ENCODE results near the gene ZBTB47. TPM values are rescaled to one million over a fixed set of nuclear protein-coding genes. Genes with fewer than 3 reads are reported as not detected.

Gene ZBTB47
- polyA plus RNA-seq, 1 experiment: 7.8 TPM

DNA sequence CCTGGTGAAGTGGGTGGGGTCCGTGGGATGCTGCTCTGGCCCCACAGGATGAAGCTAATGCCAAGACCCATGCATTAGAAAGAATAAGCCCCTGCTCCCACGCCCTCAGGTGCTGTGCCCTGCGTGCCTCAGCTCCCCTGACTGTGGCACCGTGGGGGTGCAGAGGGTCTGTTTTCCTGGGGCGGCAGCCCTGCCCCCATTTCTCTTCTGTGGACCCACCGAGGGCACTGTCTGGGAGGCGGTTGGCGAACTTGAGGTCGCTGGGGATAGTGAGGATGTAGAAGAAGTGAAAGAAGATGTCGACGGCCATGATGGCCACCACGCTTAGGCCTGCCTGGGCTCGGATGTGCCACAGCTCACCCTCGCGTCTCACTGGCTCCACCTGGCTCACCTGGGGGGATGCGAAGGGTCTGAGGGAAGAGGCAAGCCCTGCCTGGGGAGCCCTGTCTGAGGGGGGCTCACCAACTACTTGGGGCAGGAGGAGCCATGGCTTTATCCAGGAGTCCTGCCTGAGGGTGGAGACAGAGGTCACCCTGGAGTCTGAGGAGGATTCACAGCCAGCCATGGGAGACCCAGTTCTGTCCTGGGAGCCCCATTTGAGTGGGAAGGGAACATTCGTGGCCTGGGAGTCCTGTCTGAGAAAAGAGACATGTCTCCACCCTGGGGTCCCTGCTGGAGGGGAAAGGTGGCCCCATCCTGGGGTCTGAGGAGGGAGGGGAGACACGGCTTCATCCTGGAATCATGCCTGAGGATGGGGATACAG lies 44.0 kb downstream of the ZBTB47 start:
- no peak for DNase-seq (ENCODE audit: low read depth, low spot score)
- ChIA-PET CTCF (no interaction called here), POLR2A (no interaction called here)
- peaks cover 23% of the 10 kb centered on the region for H3K27me3 ChIP-seq (ENCODE audit: control insufficient read depth, insufficient read depth, low read length)
- H3K27ac ChIP-seq (ENCODE audit: low read depth, low read length): no peak overlapping the region
- TF ChIP-seq, protein P1, sequence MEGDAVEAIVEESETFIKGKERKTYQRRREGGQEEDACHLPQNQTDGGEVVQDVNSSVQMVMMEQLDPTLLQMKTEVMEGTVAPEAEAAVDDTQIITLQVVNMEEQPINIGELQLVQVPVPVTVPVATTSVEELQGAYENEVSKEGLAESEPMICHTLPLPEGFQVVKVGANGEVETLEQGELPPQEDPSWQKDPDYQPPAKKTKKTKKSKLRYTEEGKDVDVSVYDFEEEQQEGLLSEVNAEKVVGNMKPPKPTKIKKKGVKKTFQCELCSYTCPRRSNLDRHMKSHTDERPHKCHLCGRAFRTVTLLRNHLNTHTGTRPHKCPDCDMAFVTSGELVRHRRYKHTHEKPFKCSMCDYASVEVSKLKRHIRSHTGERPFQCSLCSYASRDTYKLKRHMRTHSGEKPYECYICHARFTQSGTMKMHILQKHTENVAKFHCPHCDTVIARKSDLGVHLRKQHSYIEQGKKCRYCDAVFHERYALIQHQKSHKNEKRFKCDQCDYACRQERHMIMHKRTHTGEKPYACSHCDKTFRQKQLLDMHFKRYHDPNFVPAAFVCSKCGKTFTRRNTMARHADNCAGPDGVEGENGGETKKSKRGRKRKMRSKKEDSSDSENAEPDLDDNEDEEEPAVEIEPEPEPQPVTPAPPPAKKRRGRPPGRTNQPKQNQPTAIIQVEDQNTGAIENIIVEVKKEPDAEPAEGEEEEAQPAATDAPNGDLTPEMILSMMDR (IDR thresholded peaks at IDR 0.05; ENCODE audit: low read depth, low read length): no peak
- no peaks in the 10 kb centered on the region for H3K9me3 ChIP-seq (ENCODE audit: control insufficient read depth, insufficient read depth, low read length)
- H3K4me3 ChIP-seq (ENCODE audit: low read depth, low read length): no peak overlapping the region

- POLR2A ChIA-PET: no interaction called here
- H3K27ac ChIP-seq (ENCODE audit: low read depth, low read length): no peak overlapping the region
- TF ChIP-seq, protein P1 (IDR thresholded peaks at IDR 0.05; ENCODE audit: low read depth, low read length): no peak
- no peak for DNase-seq (ENCODE audit: low read depth, low spot score)
- no peak overlapping the region for H3K4me3 ChIP-seq (ENCODE audit: low read depth, low read length)
- H3K9me3 ChIP-seq (ENCODE audit: control insufficient read depth, insufficient read depth, low read length): no peaks in the 10 kb centered on the region
- CTCF ChIA-PET: no interaction called here
- peaks cover 18% of the 10 kb centered on the region for H3K27me3 ChIP-seq (ENCODE audit: control insufficient read depth, insufficient read depth, low read length)
Observed at GRCh38 chr3:42698216-42698910, 44.9 kb downstream of the ZBTB47 start.

- no peak overlapping the region for H3K4me3 ChIP-seq (ENCODE audit: low read depth, low read length)
- ChIA-PET CTCF (no interaction called here), POLR2A (no interaction called here)
- H3K9me3 ChIP-seq (ENCODE audit: control insufficient read depth, insufficient read depth, low read length): no peaks in the 10 kb centered on the region
- H3K27ac ChIP-seq (ENCODE audit: low read depth, low read length): no peak overlapping the region
- TF ChIP-seq, protein P1 (IDR thresholded peaks at IDR 0.05; ENCODE audit: low read depth, low read length): no peak
- no peak for DNase-seq (ENCODE audit: low read depth, low spot score)
- H3K27me3 ChIP-seq (ENCODE audit: control insufficient read depth, insufficient read depth, low read length): peaks cover 15% of the 10 kb centered on the region
Observed at GRCh38 chr3:42698911-42699230, 45.4 kb downstream of the ZBTB47 start.

- Histone ChIP-seq H3K27me3 (ENCODE audit: control insufficient read depth, insufficient read depth, low read length) (peaks cover 13% of the 10 kb centered on the region), H3K4me3 (ENCODE audit: low read depth, low read length) (no peak overlapping the region), H3K27ac (ENCODE audit: low read depth, low read length) (no peak overlapping the region), H3K9me3 (ENCODE audit: control insufficient read depth, insufficient read depth, low read length) (no peaks in the 10 kb centered on the region)
- TF ChIP-seq, protein P1 (IDR thresholded peaks at IDR 0.05; ENCODE audit: low read depth, low read length): no peak
- DNase-seq (ENCODE audit: low read depth, low spot score): no peak
- ChIA-PET POLR2A (no interaction called here), CTCF (no interaction called here)
Observed at GRCh38 chr3:42699511-42699971, 46.0 kb downstream of the ZBTB47 start.
